IMR-90 (cell line): ENCODE data around the gene FAS.

Source experiments
- BHLHE40 ChIP-seq: fragments of 150-350 bp; IDR thresholded peaks from 2 replicates; pipeline ENCODE4 v1.6.1; 2016; ENCODE audit warnings: mild to moderate bottlenecking, low read depth, low read length
- CEBPB ChIP-seq: IDR thresholded peaks from 2 replicates; pipeline ENCODE4 v1.6.1; 2012; ENCODE audit warnings: low read depth, low read length, improper control_type of control experiment
- CTCF ChIP-seq: conservative IDR thresholded peaks from 2 replicates; pipeline ENCODE4 v1.5.1; 2012; ENCODE audit warnings: mild to moderate bottlenecking, low read depth, low read length, improper control_type of control experiment
- FOS ChIP-seq: fragments of 150-350 bp; IDR thresholded peaks from 2 replicates; pipeline ENCODE4 v1.6.1; 2016; ENCODE audit warnings: low read depth, low read length
- MAFK ChIP-seq: IDR thresholded peaks from 2 replicates; pipeline ENCODE4 v1.6.1; 2012; ENCODE audit warnings: low read depth, low read length, improper control_type of control experiment
- MAZ ChIP-seq: IDR thresholded peaks from 2 replicates; pipeline ENCODE4 v1.6.1; 2012; ENCODE audit warnings: low read depth, mild to moderate bottlenecking, low read length, improper control_type of control experiment, moderate library complexity, borderline replicate concordance
- MXI1 ChIP-seq: IDR thresholded peaks from 2 replicates; pipeline ENCODE4 v1.6.1; 2012; ENCODE audit warnings: low read depth, mild to moderate bottlenecking, low read length, moderate library complexity, borderline replicate concordance
- NFE2L2 ChIP-seq: fragments of 150-350 bp; IDR thresholded peaks from 2 replicates; pipeline ENCODE4 v1.6.1; 2016; ENCODE audit warnings: low read depth, mild to moderate bottlenecking, low read length
- POLR2A ChIP-seq: IDR thresholded peaks from 2 replicates; pipeline ENCODE4 v1.6.1; 2012; ENCODE audit warnings: mild to moderate bottlenecking, low read depth, low read length
- RAD21 ChIP-seq: IDR thresholded peaks from 2 replicates; pipeline ENCODE4 v1.6.1; 2012; ENCODE audit warnings: low read length, improper control_type of control experiment
- RCOR1 ChIP-seq: IDR thresholded peaks from 2 replicates; pipeline ENCODE4 v1.6.1; 2012; ENCODE audit warnings: mild to moderate bottlenecking, low read length, improper control_type of control experiment; ENCODE audit not compliant: insufficient replicate concordance

- TF ChIP-seq CTCF (no peak), RAD21 (no peak), MAZ (no peak), CEBPB (no peak), POLR2A (no peak), FOS (no peak), MAFK (no peak), BHLHE40 (no peak), MXI1 (no peak), RCOR1 (no peak), NFE2L2 (no peak)
These were observed 25.7 kb upstream of the FAS start for GRCh38 chr10:88964869-88965415.
